ENCODE measurements around the gene OR8I2. TPM values are rescaled to one million over a fixed set of nuclear protein-coding genes. Genes with fewer than 3 reads are reported as not detected.

The OR8I2 gene
- total and polyA plus RNA-seq, 2 donors: not detected

Small RNAs within 50 kb of the gene (small RNA-seq; reads per million reads assigned to genes)
- not detected for gene OR8I4P

Other genes starting within 250 kb of the OR8I2 start
- not detected for gene TRIM51, start 210.0 kb upstream of the OR8I2 start, total RNA-seq
- not detected for gene TRIM51, start 210.0 kb upstream of the OR8I2 start, polyA plus RNA-seq
- gene OR5W2, start 178.7 kb upstream of the OR8I2 start, total RNA-seq: not detected
- gene OR5W2, start 178.7 kb upstream of the OR8I2 start, polyA plus RNA-seq: not detected
- gene OR5I1, start 156.9 kb upstream of the OR8I2 start, total RNA-seq: not detected
- gene OR5I1, start 156.9 kb upstream of the OR8I2 start, polyA plus RNA-seq: not detected
- gene OR10AG1, start 123.4 kb upstream of the OR8I2 start, total RNA-seq: not detected
- not detected for gene OR10AG1, start 123.4 kb upstream of the OR8I2 start, polyA plus RNA-seq
- gene OR5F1, start 98.7 kb upstream of the OR8I2 start, total RNA-seq: not detected
- not detected for gene OR5F1, start 98.7 kb upstream of the OR8I2 start, polyA plus RNA-seq
- gene OR5AS1, start 65.7 kb upstream of the OR8I2 start, total RNA-seq: not detected
- not detected for gene OR5AS1, start 65.7 kb upstream of the OR8I2 start, polyA plus RNA-seq
- not detected for gene OR8H2, start 10.4 kb downstream of the OR8I2 start, total RNA-seq
- not detected for gene OR8H2, start 10.4 kb downstream of the OR8I2 start, polyA plus RNA-seq
- not detected for gene OR8H3, start 29.1 kb downstream of the OR8I2 start, total RNA-seq
- not detected for gene OR8H3, start 29.1 kb downstream of the OR8I2 start, polyA plus RNA-seq
- gene OR8J3, start 46.9 kb downstream of the OR8I2 start, total RNA-seq: not detected
- not detected for gene OR8J3, start 46.9 kb downstream of the OR8I2 start, polyA plus RNA-seq
- not detected for gene OR8K5, start 67.0 kb downstream of the OR8I2 start, total RNA-seq
- gene OR8K5, start 67.0 kb downstream of the OR8I2 start, polyA plus RNA-seq: not detected
- gene OR5J2, start 83.3 kb downstream of the OR8I2 start, total RNA-seq: not detected
- gene OR5J2, start 83.3 kb downstream of the OR8I2 start, polyA plus RNA-seq: not detected
- gene OR5T2, start 140.9 kb downstream of the OR8I2 start, total RNA-seq: not detected
- not detected for gene OR5T2, start 140.9 kb downstream of the OR8I2 start, polyA plus RNA-seq
- not detected for gene OR5T3, start 158.9 kb downstream of the OR8I2 start, total RNA-seq
- not detected for gene OR5T3, start 158.9 kb downstream of the OR8I2 start, polyA plus RNA-seq
- not detected for gene OR5T1, start 180.8 kb downstream of the OR8I2 start, total RNA-seq
- gene OR5T1, start 180.8 kb downstream of the OR8I2 start, polyA plus RNA-seq: not detected
- not detected for gene OR8H1, start 198.9 kb downstream of the OR8I2 start, total RNA-seq
- gene OR8H1, start 198.9 kb downstream of the OR8I2 start, polyA plus RNA-seq: not detected
- gene OR8K3, start 221.8 kb downstream of the OR8I2 start, total RNA-seq: not detected
- not detected for gene OR8K3, start 221.8 kb downstream of the OR8I2 start, polyA plus RNA-seq

Measured in urinary bladder (tissue), 2 donors.